Breast epithelium (tissue), 3 donors: Measurements from ENCODE around the gene TKTL1.

Source experiments
- POLR2A ChIP-seq: fragments of 450-650 bp; IDR thresholded peaks from one replicate; pipeline ENCODE4 v1.6.1; 2016; ENCODE audit warnings: antibody characterized with exemption, mild to moderate bottlenecking, moderate library complexity
- POLR2AphosphoS5 ChIP-seq, 3 donors: sonication (generic); formaldehyde crosslinking; IDR thresholded peaks; one replicate each; pipeline ENCODE4 v1.6.1; 2017; ENCODE audit warnings: antibody characterized with exemption in 3 of 3
- TF ChIP-seq, protein P1 (sequence below), 3 donors: fragments of 450-650 bp; IDR thresholded peaks; one replicate each; pipeline ENCODE4 v1.5.1; 2016 to 2017; ENCODE audit warnings: antibody characterized with exemption in 3 of 3, mild to moderate bottlenecking in 3 of 3, moderate library complexity in 3 of 3

DNA sequence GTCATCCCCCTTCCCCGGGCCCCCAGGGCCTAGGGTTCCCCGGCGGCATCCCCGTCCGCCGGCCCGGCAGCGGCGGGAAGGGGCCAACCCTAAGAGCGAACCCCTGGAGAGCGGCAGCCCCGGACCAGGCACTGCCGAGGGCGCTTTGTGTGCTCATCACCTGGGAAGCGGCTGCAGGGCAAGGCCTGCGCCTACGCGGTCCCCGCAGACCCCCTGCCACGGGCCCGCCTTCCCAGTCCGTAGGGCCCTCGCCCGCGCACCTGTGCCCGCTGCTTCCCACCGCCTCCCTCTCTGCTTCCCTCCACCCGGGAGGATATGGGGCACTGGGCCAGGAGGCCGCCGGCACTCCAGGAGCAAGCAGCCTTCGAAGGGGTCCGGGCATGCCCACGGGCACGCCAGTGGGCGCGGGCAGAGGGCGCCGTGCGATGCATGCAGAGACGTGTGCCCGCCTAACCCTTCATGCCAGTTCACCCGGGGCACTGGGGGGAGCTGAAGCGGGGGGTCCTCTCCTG is 76.2 kb downstream of the TKTL1 start:
- TF ChIP-seq POLR2A, result no peak
- TF ChIP-seq, protein P1, sequence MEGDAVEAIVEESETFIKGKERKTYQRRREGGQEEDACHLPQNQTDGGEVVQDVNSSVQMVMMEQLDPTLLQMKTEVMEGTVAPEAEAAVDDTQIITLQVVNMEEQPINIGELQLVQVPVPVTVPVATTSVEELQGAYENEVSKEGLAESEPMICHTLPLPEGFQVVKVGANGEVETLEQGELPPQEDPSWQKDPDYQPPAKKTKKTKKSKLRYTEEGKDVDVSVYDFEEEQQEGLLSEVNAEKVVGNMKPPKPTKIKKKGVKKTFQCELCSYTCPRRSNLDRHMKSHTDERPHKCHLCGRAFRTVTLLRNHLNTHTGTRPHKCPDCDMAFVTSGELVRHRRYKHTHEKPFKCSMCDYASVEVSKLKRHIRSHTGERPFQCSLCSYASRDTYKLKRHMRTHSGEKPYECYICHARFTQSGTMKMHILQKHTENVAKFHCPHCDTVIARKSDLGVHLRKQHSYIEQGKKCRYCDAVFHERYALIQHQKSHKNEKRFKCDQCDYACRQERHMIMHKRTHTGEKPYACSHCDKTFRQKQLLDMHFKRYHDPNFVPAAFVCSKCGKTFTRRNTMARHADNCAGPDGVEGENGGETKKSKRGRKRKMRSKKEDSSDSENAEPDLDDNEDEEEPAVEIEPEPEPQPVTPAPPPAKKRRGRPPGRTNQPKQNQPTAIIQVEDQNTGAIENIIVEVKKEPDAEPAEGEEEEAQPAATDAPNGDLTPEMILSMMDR (IDR thresholded peaks at IDR 0.05), result no peak
- TF ChIP-seq POLR2AphosphoS5 (IDR thresholded peaks at IDR 0.05), result no peak
